ENCODE data around the gene CCDC197.

CCDC197 gene

GRCh38 chr14:94025720-94026119, 28.6 kb downstream of the CCDC197 start:
- DNase-seq (ENCODE audit: low read depth) = no peak

- peak; percentile 88 for DNase-seq (ENCODE audit: low read depth)
These were observed 29.2 kb downstream of the CCDC197 start, which contains the start of gene OTUB2 for GRCh38 chr14:94026173-94026888. TSS of gene OTUB2 (plus strand) at chr14:94026340. CDS start at chr14:94026538, 198 bp downstream.

DNA sequence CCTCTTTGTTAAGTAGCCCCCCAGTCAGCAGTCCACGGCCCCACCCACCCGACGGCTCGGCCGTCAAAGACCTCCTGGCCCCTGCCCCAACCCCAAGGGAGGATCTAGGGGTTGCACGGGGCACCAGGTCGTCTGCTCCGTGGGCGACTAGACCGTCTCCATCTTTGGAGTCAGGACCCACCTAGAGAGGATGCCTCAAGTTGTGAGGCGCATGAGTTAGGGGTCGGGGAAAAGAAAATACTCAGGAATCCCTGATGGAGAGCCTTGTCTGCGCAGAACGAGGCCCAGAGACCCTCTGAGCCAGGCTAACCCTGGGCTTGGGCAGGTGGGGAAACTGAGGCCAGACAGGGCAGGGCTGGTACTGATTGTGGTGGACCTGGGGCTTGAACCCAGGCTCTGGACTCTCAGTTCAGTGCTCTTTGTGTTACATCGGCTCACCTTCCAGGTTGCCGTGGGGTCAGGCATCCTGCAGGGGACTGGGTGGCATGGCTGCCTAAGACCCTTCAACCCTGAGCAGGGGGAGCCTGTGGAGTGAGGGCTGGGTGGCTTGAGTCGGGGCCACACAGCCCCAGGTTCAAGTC, 29.9 kb downstream of the CCDC197 start:
- no peak for DNase-seq (ENCODE audit: low read depth)

- no peak for DNase-seq (ENCODE audit: low read depth)
These were observed 30.7 kb downstream of the CCDC197 start for GRCh38 chr14:94027566-94028449.

DNA sequence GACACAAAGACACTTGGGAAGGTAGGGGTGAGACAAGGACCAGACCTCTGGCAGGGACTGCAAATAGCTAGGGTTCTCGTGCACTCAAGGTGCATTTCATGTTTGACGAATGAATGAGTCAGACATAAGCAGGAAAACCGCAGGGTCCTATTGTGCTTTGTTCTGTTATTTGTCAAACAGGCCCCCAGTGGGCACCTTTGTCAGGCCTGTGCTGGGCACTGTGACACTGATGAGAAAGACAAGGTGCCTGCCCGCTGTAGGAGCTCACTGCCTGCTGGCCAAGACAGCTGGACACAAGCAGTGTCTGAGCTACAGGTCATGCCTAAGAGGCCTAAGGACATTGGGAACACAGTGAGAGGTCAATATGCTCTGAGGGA, 31.3 kb downstream of the CCDC197 start:
- no peak for DNase-seq (ENCODE audit: low read depth)

GRCh38 chr14:94029265-94029664, 32.2 kb downstream of the CCDC197 start:
- no peak for DNase-seq (ENCODE audit: low read depth)

DNA sequence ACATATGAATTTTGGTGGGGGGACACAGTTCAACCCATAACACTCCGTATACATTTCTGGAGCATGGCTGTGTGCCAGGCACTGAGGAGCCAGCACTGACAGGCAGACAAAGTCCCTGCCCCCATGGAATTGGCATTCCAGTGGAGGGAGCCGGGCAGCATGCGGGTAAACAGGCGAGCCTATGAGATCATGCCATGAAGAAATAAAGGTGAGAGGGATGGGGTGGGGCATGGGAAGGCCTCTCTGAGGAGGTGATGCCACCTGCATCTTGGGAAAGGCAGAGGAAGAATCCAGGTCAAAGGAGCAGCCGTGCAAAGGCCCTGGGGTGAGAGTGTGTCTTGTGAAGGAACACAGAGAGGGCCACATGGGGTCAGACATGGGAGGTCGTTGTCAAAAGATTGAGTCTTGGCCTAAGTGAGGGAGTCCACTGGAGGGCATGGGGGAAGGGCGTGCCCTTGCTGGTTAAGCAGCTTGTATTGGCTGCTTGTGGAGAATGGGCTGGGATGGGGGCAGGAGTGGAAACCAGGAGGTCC, 32.6 kb downstream of the CCDC197 start:
- DNase-seq (ENCODE audit: low read depth) = no peak

DNA sequence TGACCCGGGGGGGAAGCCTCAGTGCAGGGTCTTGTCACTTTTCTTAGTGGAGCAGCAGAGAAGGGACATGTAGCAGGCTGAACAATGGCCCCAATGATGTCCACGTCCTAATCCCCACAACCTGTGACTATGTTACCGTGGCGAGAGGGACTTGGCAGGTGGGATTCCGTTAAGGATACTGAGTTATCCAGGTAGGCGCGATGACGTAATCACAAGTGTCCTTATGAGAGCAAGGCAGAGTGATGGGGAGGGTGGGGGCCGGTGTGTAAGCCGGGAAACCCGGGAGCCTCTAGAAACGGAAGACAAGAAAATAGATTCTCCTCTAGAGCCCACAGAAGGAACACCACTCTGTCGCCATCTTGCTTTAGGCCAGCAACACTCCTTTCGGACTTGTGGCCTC, 33.5 kb downstream of the CCDC197 start:
- no peak for DNase-seq (ENCODE audit: low read depth)

- no peak for DNase-seq (ENCODE audit: low read depth)
These were observed 34.2 kb downstream of the CCDC197 start for GRCh38 chr14:94031161-94031882.

GRCh38 chr14:94031883-94032279, 34.8 kb downstream of the CCDC197 start:
- no peak for DNase-seq (ENCODE audit: low read depth)

DNA sequence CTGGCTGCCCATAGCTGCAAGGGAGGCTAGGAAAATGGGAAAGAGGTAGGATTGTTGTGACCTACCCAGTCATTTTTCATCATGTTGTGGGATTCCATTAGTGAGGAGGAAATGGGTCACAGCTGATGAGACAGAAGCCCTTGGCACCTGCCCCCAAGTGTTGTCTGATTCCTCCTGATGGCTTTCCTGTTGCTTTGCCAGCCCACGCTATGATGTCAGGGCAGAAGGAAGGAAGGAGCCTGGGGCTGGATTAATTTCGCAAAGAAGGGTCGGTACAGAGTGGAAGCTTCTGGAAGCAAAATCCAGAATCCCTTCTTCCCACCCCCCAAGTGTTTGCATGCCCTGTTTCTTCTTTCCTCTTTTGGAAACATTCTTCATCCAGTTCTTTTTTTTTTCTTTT, 37.8 kb downstream of the CCDC197 start:
- DNase-seq (ENCODE audit: low read depth) = no peak

DNA sequence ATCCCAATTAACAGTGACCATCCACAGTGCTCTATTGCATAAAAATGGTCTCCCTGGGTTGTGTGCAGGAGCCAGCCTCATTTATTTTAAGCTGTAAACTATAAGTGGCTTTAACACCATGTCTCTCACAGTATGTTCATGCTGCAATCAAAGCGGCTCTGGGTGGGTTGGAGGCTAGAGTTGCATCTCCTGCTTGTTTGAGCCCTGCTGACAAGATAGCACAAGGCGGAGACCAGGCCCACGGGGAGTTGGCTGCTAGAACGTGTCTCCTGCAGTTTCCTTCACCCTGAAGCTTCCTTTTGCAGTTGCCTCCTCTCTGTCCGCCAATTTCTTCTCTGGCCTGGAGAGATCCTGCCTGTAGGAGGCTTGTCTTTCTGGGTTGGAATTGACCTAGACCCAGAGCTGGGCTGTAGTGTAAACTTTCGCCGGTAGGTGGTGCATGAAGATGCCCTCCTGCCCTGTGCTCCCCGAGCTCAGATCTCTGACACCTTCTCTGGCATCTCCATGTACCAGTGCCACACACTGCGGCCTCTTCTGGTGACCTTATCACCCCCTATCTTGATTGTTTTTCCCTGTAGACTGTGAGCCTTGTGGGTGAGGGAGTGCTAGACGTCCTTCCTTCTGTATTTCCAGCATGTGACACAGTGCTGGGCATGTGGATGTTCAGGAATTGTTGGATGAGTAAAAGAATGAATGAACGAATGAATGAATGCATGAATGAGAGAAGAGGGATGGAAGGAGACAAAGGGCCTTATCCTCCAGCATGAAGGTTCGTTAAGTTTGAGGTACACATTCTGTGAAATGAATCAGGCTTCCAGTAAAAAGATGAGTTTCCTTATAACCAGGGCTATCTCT, 39.4 kb downstream of the CCDC197 start:
- DNase-seq (ENCODE audit: low read depth) = peak; percentile 40

DNA sequence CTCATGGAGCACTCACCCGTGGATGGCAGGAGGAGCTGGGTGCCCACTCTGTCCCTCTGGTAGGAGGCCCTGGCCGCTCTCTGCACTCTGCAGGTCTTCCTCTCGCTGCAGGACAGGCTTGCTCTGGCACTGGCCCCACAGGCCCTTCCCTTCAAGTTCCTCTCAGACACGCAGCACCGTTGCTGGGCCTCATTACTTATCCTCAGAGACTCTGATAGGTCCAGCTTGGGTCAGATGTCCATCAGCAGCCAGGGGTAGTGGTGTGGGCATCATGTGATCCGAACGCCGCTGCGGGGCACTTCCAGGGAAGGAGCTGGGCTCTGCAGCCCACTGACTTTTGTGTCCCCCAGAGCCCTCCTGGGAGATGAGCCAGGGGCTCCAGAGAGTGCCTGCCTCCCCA, 40.9 kb downstream of the CCDC197 start:
- no peak for DNase-seq (ENCODE audit: low read depth)

DNA sequence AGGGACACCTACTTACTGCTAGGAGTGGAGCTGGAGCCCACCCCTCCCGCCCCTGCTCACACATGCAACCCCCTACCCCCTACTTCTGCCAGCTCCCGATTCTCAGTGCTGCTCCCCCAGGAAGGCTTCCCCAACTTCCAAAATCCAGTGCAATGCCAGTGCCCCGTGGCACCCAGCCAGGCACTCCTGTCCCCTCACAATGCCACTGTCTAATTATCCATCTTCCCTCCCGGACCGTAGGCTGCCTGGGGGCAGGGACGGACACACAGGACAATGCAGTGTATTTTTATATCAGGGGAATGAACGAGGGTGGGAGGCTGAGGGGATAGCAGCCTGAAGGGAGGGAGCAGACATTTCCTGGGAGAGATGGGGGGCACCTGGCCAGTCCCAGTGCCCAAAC, 41.4 kb downstream of the CCDC197 start:
- no peak for DNase-seq (ENCODE audit: low read depth)

GRCh38 chr14:94038921-94039629, 42.0 kb downstream of the CCDC197 start:
- DNase-seq (ENCODE audit: low read depth) = no peak

DNA sequence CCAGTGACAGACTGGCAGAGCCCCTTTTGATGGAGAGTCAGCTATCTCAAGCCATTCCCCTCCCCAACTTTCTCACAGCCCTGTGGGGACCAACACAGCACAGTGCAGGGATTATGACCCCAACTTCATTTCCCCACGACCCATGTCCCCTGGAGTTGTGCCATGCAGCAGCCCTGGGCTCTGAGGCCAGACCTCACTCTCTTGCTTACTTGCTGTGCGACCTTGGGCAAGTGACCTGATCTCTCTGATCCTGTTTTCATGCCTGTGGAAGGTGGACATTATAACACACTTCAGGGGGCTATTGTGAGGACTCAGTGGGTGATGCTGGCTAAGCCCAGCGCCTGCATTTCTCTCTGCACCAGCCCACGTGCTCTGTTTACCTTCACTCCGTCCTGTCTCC, 43.1 kb downstream of the CCDC197 start:
- DNase-seq (ENCODE audit: low read depth) = no peak

DNA sequence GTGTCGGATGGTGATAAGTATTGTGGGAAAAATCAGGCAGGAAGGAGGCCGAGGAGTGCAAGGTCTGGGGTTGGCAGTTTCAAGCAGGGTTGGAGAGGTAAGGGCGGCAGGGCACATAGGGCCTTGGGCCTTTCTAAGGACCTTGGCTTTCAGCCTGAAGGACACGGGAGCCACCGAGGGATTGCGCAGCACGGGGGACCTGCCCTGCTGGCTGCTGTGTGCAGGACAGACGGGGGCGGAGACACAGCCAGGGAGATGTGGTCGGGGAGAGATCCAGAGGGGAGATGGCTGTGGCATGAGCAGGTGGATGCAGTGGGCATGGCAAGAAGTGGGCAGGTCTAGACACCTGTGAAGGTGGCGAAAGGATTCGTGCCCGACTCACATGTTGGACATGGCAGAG, 43.7 kb downstream of the CCDC197 start:
- no peak for DNase-seq (ENCODE audit: low read depth)

GRCh38 chr14:94041551-94042346, 44.6 kb downstream of the CCDC197 start:
- no peak for DNase-seq (ENCODE audit: low read depth)

DNA sequence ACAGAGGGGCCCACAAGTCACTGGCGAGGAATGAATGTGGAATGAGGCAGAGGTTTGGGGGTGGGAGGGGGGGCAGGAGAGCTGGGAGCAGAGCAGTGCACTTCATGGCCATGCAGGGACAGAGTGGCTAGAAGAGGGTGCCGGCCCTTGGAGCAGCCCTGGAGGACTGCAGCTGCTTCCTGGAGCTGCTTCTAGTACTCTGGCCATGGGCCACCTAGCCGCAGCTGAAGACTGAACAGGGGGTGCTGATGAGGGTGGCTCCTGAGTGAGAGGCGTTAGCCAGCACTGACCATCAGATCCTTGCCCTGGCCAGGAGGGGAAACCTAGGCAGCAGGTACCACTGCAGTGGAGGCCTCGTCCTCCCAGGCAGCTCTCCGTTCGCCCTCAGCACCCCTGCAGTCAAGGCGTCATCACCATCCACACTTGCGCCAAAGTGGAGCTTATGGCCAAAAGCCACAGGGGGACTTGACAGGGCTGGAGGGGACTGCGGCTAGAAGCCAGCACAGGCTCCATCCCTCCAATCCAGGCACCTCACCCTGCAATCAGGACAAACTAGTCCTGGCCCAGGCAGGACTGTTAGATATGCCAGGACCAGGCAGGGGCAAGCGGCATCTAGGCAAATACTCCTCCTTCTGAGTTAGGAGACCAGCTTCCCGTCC, 45.5 kb downstream of the CCDC197 start:
- no peak for DNase-seq (ENCODE audit: low read depth)
